Tibial nerve (tissue), 4 donors: ENCODE data around the gene WNT2.

Source experiments
- EP300 ChIP-seq, 2 donors: sonication (generic); formaldehyde crosslinking; IDR thresholded peaks; one replicate each; pipeline ENCODE4 v1.6.1; 2017; ENCODE audit warnings: antibody characterized with exemption in 2 of 2, mild to moderate bottlenecking in 1 of 2
- TF ChIP-seq, protein P1 (sequence below), 5 experiments: fragments of 200-600 bp in 3 of 5; fragments of 450-650 bp in 2 of 5; sonication (generic) in 3 of 5; IDR thresholded peaks; one replicate each; pipeline ENCODE4 v1.5.1; 2016 to 2019; ENCODE audit warnings: antibody characterized with exemption in 5 of 5, mild to moderate bottlenecking in 3 of 5, moderate library complexity in 2 of 5

DNA sequence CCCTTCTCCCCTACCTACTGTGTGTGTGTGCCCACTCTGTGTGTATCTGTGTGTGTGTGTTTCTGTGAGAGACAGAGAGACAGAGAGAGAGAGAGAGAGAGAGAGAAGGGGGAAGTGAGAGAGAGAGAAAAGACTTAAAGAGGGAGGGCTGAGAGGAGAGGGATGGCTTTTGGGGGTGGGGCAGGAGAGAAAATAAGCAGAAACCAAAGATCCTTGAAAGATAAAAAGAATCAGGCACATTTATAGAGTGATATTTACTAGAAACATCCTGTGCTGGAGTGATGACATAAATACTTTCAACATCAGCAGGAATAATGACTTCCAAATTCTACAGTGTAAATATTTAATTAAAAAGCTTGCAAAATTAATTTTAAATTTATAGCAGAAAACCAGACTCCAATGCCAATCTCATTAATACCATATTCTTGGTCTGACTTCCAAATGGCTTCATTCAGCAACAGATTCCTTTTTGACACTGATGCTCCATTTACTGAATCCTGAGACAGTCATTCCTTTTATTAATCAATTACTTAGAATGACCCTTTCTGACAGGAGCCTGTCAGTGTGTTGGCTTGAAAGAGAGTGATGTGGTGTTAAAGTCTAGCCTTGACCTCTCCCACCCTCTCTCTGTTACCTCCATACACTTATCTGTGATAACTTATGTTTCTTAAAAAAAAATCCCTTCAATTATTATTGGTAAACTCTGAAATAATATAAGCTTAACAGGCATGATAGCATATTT, 41.7 kb upstream of the WNT2 start:
- TF ChIP-seq, protein P1, sequence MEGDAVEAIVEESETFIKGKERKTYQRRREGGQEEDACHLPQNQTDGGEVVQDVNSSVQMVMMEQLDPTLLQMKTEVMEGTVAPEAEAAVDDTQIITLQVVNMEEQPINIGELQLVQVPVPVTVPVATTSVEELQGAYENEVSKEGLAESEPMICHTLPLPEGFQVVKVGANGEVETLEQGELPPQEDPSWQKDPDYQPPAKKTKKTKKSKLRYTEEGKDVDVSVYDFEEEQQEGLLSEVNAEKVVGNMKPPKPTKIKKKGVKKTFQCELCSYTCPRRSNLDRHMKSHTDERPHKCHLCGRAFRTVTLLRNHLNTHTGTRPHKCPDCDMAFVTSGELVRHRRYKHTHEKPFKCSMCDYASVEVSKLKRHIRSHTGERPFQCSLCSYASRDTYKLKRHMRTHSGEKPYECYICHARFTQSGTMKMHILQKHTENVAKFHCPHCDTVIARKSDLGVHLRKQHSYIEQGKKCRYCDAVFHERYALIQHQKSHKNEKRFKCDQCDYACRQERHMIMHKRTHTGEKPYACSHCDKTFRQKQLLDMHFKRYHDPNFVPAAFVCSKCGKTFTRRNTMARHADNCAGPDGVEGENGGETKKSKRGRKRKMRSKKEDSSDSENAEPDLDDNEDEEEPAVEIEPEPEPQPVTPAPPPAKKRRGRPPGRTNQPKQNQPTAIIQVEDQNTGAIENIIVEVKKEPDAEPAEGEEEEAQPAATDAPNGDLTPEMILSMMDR (IDR thresholded peaks at IDR 0.05) = no peak
- no peak for TF ChIP-seq EP300 (IDR thresholded peaks at IDR 0.05)
